Amygdala (tissue), 56 donors: ENCODE measurements around the gene DNAI4.
"Not testable (repeated sequence)": the region's sequence is repeated elsewhere in the genome, so short reads cannot be mapped to it uniquely, and the experiment has no call there.

Source experiments
- DNase-seq, 56 donors: peaks; one replicate each; lab custom pipeline; 2025; lab: John Stamatoyannopoulos, UW

The DNAI4 gene

DNA sequence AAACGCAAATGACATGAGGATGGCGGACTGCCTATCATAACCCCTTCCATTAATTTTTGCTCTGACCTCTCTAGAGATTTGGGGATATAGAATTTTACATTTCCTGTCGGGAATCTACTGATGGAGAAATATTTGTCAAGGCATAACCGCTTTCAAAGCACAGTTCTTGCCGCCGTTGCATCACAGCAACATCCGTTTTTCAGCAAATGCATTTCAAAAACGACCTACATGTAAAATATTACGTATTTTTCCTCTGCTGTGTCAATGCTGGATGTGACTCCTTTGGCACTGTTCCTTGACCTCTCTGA is 5.0 kb upstream of the DNAI4 start:
- no peak for DNase-seq

DNA sequence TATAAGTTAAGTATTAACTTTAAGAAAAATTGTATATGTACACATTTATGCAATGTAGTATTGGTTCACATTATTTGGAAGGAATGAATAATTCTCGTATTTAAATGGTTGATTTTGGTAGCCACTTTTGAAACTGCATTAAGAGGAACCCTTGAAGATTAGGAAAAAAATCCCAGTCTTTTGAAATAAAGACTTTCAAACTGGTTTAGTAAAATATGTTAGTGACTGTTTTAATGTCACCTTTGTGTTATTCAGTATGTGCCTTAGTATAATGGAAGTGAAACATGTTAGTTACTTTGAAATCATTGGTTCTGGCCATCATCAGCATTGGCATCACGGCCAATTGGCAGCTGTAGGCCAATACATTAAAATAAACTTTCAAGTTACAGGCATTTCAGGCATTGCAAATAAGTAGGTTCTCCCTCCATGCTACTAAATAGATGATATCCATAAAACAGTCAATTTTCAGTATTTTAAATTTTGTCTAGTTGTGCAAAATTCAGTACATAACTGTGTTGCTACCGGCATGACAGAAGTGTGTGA is 4.6 kb upstream of the DNAI4 start:
- DNase-seq = no peak

DNA sequence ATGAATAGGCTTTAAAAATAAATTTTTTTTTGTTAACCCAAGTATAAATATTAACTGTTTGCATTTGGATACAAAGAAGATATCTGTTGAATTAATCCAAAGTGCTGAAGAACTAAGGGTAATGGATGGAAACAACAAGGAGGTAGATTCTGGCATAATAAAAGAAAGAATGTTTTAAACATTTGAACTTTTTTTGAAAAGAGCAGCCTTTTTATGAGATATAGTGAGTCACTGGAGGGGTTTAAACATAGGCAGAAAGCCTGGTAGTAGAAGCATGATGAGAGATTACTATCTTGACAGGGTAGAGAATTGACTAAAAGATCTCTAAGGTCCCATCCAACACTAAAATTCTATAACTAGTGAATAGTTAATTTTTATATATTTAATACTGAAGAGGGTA is 2.9 kb upstream of the DNAI4 start:
- no peak for DNase-seq

DNA sequence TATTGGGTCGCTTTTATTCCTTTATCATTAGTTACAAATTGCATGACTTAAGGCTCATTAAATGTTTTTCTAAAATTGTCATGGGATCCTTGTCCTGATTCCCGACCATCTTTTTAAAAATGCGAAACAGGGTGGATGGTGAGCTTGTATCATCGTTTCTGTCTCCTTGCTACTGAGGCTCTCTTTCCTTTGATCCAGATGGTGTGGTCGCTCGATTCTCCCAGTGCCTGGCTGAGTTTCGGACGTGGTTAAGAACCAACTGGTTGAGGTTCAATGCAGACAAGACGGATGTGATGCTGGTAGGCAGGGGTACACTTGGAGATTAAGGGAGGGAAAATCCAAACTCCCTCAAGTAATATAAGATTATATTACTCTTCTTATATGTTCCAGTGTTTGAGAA is 1.3 kb upstream of the DNAI4 start:
- DNase-seq = peak in 2 of 56 donors; percentile 1 to 3

DNA sequence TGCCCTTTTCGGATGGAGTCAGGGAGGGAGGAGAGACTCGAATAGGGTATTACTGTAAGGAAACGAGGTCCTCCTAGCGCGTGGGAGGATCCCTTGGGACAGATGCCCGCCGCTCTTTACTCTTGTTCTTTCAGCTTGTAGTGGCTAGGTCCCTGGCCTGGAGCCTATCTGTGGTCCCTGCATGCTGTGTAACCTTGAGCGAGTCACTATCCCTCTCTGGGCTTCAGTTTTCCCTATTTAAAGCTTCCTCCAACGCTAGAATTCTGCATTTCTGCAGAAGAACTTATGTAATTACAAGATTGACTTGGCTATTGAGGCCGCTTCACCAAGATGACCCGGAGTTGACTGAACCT is 878 bp upstream of the DNAI4 start:
- DNase-seq = no peak

DNA sequence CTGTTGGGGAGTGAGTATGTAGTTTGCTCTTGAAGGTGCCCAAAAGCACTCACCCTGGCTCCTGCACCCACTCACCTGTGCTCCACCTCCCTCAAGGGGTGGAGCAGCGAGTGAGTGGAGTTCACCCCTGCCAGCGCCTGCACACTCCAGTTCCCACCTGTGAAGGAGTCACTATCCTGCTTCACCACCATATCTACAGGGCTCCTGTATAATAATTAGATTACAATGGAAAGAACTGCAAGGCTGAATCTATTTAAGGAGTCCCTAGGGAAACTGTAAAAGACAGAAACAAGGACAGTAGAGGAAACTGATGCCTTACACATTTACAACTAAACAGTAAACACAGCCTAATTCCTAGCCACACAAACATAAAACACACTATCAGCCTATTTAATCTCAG is 4.1 kb downstream of the DNAI4 start:
- no peak for DNase-seq

DNA sequence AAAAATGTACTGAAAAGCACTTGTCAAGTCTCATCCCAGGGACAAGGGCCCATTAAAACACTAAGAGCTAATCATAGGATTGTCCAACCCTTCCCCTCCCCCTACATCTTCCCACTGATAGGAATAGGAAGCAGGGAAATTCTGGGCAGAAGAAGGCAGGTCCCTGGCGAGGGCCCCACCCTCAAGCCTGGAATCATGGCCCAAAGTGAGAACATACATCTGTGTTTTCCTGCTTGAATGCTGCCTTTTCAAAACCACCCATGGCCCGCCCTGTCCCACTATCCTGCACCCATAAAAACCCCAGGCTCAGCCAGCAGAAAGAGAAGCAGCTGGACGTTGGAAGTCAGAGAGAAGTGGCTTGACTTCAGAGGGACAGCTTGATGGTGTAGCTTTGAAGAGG is 4.8 kb downstream of the DNAI4 start:
- no peak for DNase-seq

DNA sequence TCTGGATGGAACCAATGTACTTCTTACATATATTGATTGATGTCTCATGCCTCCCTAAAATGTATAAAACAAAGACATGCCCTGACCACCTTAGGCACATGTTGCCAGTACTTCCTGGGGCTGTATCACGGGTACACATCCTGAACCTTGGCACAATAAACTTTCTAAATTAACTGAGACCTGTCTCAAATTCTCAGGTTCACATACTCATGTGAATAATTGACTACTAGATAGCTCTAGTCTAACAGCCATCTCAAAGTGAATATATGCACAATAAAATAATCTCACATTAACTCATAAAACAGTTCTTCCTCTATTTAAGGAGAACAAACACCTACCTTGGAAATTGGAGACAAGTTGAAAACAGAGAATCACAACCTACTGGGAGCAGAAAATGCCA is 5.6 kb downstream of the DNAI4 start:
- DNase-seq = no peak

DNA sequence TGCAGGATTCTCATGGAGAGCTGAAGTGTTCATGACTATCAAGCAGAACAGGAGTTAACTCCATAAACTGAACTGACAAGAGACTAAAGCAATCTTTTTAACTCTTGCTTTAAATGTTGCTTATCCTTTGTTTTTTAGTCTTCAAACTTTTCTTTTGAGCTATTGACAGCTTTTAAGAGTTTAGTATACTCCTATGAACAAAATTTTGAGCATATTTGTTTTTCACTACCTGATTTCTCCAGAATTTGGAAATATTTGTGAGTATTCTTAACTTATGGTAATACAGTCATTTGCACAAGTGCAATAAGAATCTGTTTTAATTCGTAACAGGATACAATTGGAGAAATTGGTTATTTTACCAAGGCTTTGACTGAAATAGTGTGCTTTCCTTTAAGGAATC is 7.2 kb downstream of the DNAI4 start:
- no peak for DNase-seq

DNA sequence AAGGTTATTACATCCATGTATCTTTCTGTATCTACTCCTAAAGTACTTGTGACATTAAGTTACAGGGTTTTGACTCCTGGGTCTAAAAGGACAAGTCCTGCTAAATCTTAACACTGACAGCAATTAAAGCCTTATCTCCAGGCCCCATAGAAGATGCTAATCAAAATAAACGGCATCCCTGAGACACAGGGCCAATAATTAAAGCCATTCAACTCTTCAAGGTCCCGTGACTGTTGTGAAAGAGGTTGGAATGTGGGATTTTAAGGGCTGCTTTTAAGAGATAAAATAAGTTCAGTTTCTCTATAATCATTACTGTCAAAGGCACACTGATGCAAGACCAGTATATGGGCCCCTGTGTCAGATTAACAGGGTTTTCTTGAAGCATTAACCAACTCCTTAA is 8.3 kb downstream of the DNAI4 start:
- no peak for DNase-seq

DNA sequence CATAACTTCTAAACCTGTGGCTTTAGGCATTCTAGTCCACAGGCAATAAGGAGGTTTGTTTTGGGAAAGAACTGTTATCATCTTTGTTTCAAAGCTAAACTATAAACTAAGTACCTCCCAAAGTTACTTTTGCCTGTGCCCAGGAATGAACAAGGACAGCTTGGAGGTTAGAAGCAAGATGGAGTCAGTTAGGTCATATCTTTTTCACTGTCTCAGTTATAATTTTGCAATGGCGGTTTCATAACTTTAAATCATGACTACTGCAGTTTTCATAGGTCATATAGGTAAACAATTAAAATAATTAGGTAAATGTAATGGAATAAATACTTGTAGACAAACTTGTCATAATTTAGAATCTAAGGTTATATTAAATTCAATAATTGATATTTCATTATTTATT is 9.5 kb downstream of the DNAI4 start:
- DNase-seq = not testable (repeated sequence)

DNA sequence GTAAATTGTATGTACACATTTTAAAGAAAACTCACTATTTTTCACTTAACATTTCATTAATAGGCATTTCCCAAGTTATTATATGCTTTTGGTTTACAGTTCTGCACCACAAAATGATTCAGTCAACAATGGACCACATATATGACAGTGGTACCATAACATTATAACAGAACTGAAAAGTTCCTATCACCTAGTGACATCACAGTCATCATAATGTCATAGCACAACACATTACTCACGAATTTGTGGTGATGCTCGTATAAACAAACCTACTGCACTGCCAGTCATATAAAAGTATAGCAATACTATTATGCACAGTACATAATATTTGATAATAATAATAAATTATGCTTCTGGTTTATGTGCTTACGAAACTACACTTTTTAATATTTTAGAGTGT is 30.9 kb downstream of the DNAI4 start:
- no peak for DNase-seq

DNA sequence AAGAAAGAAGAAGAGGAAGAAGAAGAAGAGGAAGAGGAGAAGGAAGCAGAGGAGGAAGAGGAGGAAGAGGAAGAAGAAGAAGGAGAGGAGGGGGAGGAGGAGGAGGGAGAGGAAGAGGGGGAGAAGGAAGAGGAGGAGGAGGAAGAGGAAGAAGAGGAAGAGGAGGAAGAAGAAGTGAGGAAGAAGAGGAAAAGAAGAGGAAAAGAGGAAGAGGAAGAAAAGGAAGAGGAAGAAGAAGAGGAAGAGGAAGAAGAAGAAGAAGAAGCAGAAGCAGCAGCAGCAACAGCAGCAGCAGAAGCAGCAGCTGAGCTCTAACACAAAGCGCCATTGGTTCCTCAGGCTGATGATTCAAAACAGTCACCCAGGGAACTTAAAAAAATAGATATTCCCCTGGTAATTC is 34.0 kb downstream of the DNAI4 start:
- DNase-seq = no peak

DNA sequence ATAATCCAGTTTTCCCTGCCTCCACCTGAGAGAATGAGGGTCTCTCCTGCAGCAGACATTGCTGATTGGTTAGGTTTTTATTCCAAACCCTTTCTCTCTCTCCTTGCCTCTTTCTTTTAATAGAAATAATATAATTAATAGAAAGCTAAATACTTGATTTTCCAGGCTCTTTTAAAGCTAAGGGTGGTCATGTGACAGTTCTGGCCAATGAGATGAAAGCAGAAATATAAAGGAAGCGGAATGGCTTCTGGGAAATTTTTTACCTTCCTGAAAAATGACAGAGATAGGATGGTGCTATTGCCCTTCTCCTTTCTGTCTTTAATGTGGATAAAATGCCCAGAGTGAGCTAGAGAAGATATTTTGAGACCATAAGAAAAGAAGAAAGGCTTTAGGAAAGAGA is 35.6 kb downstream of the DNAI4 start:
- no peak for DNase-seq

DNA sequence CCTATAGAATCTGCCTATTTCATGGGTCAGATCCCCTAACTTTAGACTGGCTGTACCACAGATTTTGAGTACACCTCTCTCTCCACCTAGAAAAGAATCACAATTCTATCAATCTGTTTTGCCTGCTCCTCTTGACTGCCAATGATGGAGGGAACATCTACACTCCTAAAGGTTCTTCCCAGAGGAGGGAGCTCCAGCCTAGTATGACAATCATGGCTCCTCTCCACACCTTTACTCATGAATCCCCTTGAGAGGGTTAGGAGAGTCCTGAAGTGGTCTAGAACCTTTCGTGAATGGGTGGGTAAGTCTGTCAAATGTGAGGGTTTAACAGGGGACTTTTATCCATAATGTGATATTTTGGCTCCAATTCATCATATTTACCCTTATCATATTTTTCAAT is 48.0 kb downstream of the DNAI4 start:
- no peak for DNase-seq

DNA sequence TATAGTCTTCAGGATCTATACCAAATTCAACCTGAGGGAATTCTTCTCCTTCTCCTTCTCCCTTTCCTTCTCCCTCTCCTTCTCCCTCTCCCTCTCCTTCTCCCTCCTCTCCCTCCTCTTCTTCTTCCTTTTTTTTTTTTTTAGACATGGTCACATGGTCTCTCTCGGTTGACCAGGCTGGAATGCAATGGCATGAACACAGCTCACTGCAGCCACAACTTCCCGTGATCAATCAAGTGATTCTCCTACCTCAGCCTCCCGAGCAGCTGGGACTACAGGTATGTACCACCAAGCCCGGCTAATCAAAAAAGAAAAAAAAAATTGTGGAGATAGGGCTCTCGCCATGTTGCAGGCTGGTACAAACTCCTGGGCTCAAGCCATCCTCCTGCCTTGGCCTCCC is 51.5 kb downstream of the DNAI4 start:
- no peak for DNase-seq

DNA sequence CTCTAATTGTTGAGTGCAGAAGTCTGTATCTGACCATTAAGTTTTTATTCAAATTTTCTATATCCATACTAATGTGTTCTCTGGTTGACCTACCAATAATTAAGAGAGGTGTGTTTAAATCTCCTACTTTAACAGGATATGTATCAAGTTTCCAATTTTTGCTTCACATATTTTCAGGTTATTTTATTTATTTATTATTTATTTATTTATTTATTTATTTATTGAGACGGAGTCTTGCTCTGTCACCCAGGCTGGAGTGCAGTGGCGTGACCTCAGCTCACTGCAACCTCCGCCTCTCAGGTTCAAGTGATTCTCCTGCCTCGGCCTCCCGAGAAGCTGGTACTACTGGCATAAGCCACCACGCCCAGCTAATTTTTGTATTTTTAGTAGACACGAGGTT is 52.6 kb downstream of the DNAI4 start:
- not testable (repeated sequence) for DNase-seq

DNA sequence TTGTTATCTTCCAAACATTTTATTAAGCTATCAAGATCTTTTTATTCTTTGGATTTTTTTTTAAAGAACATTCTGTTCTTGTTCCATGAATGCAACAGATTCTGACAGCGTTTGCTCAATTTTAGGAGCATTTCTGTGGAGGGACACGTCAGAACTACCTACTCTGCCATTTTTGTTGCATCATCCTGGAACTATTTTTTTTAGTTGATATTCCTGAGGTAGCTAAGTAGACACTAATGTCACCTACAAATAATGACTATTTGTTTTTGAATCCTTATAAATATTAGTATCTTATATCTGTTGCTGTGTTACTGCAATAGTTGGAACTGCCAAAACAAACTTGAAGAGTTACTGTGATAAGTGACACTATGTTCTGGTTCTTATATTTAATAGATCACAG is 57.2 kb downstream of the DNAI4 start:
- no peak for DNase-seq

DNA sequence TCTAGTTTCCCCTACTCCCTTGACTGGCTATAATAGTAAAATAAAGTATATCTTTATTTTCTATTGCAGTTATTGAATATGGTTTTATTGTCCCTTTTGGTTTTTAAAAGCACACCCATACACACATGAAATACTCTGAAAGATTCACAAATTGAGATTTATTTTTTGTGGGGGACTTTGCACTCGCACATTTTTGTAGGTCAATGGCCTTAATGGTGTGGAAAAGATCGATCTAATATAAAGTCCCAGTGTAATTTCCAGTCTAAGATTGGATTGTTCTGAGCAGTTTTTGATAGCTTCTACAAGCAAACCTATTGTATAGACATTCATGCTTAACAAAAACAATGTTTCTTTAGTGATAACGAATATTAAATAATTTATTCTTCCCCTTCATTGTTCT is 64.1 kb downstream of the DNAI4 start:
- DNase-seq = no peak

DNA sequence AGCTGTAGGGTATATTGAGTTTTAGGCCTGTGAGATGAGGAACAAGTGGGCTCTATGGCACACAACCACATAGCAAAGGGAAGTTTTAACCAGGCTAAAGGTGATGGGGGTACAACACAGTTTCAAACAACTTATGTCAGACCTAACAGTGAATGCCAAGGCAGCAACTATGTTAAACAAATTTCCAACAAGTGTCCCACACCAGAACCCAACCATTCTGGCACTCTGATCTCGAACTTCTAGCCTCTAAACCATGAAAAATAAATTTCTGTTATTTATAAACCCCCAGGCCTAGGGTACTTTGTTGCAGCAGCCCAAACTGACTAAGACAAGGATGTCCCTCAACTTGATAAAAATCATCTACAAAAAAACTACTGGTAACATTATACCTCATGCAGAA is 71.3 kb downstream of the DNAI4 start:
- DNase-seq = no peak

DNA sequence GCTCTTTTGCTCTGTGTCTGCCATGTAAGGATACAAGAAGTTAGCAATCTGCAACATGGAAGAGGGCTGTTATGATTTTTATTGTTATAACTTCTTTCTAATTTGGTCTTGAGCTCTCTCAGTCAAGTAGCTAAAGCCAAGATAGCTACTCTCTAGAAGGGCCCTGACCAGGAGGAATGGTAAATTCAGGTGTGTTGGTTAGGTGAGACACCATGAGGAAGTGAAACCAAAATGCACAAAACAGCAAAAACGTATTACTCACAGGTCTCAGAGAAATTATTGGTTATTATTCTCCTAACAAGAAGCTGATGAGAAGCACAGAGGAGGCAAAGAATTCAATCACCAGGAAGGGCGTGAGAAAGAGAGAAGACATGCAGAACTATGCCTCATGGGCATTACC is 71.8 kb downstream of the DNAI4 start:
- DNase-seq = no peak

DNA sequence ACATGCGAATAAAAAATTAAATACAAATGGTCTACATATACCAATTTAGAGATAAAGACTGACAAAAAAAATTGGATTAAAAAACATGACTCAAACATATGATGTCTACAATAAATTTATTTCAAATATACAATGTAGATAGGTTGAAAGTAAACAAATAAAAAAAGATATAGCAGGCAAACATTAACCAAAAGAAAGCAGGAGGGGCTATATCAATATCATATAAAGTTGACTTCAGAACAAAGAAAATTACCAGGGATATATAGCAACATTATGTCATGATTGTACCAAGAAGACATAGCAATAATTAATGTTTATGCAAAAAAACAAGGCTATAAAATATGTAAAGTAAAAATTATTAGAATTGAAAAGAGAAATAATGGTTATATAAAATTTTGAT is 73.7 kb downstream of the DNAI4 start:
- no peak for DNase-seq

DNA sequence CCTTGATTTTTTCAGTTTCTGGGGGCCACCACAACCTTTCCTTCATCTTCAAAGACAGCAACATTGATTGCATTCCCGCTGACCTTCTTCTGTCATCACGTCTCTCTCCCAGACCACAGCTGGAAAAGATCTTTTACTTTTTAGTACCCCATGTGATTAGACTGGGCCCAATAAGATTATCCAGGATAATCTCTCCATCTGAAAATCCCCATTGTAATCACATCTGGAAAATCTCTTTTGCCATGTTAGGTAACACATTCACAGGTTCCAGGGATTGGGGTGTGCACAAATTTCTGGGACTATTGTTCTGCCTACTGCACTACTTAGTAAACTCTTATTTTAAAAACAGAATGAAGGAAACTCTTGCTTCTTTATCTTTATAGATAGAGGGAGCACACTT is 76.5 kb downstream of the DNAI4 start:
- no peak for DNase-seq

DNA sequence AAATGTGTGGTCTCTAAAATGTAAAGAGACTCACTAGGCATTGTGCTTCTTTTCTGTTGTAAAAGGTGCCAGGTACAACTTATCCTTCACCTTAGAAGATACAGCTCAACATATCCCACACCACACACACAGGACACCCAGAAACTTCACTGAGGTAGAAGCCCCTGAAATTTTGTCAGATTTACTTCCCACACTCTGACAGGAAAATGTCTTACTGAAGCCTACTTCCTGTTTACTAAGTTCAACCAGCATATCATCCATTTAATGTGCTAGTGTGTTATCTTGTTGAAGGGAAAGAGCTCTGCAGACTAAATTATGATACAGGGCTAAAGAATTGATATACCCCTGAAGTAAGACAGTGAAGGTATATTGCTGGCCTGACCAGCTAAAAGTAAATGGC is 83.7 kb downstream of the DNAI4 start:
- DNase-seq = no peak
